H1 (cell line): ENCODE results near the gene SLIT3. TPM values are rescaled to one million over a fixed set of nuclear protein-coding genes. Genes with fewer than 3 reads are reported as not detected.

Experiments
- CHD7 ChIP-seq: fragments of 300-600 bp; sonication (generic); IDR thresholded peaks from 2 replicates; pipeline ENCODE4 v1.7.1; 2012; ENCODE audit warnings: low read length, moderate library complexity, mild to moderate bottlenecking, inconsistent platforms; ENCODE audit not compliant: insufficient replicate concordance
- polyA plus RNA-seq, 7 experiments: library from polyadenylated mRNA; depleted of rRNA in 3 of 7; stranded (reverse) in 5 of 7; unstranded in 2 of 7; fragments of >200 nt in 5 of 7; fragments of 200-250 nt in 2 of 7; gene quantifications; 1 replicate in 5 of 7; 2 replicates in 1 of 7; 4 replicates in 1 of 7; pipeline versions ENCODE4 v1.2.1 to v1.2.3, GENCODE V29; 2011 to 2013; ENCODE audit warnings: missing spikeins in 2 of 7, mixed read lengths in 2 of 7
- total RNA-seq: library from RNA; stranded (reverse); fragmentation: NEBNext Ultra II Directional; extraction: Animal tissue kit (Norgen Biotek cat#: 25700); gene quantifications from 2 replicates; pipeline ENCODE4 v1.2.1, GENCODE V29; 2021

The SLIT3 gene
- total and polyA plus RNA-seq, 2 of the 8 experiments (the other 6 are each of a cell fraction or from before 2014, with no cell fraction given), result 1.1 to 1.2 TPM

- no peak for TF ChIP-seq CHD7
These were observed 252.5 kb downstream of the SLIT3 start (continued) for GRCh38 chr5:169048181-169049125.
